ENCODE data around the gene TRAF3.

- TF ChIP-seq PATZ1 (CRISPR knock-in tag; IDR thresholded peaks at IDR 0.05; ENCODE audit: borderline replicate concordance): no peak
- TF ChIP-seq RARB (CRISPR knock-in tag; IDR thresholded peaks at IDR 0.05): no peak
- no peak for TF ChIP-seq BACH2 (CRISPR knock-in tag; IDR thresholded peaks at IDR 0.05; ENCODE audit: borderline replicate concordance)
- TF ChIP-seq ZC3H10 (CRISPR knock-in tag; IDR thresholded peaks at IDR 0.05): no peak
- TF ChIP-seq ZNF565 (CRISPR knock-in tag; conservative IDR thresholded peaks at IDR 0.05; ENCODE audit: low read depth): no peak
- TF ChIP-seq ARNTL (CRISPR knock-in tag; IDR thresholded peaks at IDR 0.05; ENCODE audit: borderline replicate concordance, low read depth): no peak
- TF ChIP-seq TOX (CRISPR knock-in tag; IDR thresholded peaks at IDR 0.05; ENCODE audit: borderline replicate concordance): no peak
- no peak for TF ChIP-seq GLIS3 (CRISPR knock-in tag; IDR thresholded peaks at IDR 0.05)
- TF ChIP-seq, protein P1, sequence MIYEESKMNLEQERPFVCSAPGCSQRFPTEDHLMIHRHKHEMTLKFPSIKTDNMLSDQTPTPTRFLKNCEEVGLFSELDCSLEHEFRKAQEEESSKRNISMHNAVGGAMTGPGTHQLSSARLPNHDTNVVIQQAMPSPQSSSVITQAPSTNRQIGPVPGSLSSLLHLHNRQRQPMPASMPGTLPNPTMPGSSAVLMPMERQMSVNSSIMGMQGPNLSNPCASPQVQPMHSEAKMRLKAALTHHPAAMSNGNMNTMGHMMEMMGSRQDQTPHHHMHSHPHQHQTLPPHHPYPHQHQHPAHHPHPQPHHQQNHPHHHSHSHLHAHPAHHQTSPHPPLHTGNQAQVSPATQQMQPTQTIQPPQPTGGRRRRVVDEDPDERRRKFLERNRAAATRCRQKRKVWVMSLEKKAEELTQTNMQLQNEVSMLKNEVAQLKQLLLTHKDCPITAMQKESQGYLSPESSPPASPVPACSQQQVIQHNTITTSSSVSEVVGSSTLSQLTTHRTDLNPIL (CRISPR knock-in tag; IDR thresholded peaks at IDR 0.05; ENCODE audit: low read depth): no peak
- TF ChIP-seq ZFP3 (CRISPR knock-in tag; IDR thresholded peaks at IDR 0.05): no peak
- no peak for TF ChIP-seq ZNF8 (CRISPR knock-in tag; IDR thresholded peaks at IDR 0.05)
- TF ChIP-seq OSR1 (CRISPR knock-in tag; IDR thresholded peaks at IDR 0.05): no peak
- TF ChIP-seq PPARA (CRISPR knock-in tag; IDR thresholded peaks at IDR 0.05; ENCODE audit: borderline replicate concordance): no peak
- TF ChIP-seq, protein P2, sequence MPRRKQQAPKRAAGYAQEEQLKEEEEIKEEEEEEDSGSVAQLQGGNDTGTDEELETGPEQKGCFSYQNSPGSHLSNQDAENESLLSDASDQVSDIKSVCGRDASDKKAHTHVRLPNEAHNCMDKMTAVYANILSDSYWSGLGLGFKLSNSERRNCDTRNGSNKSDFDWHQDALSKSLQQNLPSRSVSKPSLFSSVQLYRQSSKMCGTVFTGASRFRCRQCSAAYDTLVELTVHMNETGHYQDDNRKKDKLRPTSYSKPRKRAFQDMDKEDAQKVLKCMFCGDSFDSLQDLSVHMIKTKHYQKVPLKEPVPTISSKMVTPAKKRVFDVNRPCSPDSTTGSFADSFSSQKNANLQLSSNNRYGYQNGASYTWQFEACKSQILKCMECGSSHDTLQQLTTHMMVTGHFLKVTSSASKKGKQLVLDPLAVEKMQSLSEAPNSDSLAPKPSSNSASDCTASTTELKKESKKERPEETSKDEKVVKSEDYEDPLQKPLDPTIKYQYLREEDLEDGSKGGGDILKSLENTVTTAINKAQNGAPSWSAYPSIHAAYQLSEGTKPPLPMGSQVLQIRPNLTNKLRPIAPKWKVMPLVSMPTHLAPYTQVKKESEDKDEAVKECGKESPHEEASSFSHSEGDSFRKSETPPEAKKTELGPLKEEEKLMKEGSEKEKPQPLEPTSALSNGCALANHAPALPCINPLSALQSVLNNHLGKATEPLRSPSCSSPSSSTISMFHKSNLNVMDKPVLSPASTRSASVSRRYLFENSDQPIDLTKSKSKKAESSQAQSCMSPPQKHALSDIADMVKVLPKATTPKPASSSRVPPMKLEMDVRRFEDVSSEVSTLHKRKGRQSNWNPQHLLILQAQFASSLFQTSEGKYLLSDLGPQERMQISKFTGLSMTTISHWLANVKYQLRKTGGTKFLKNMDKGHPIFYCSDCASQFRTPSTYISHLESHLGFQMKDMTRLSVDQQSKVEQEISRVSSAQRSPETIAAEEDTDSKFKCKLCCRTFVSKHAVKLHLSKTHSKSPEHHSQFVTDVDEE (CRISPR knock-in tag; IDR thresholded peaks at IDR 0.05): no peak
Observed at GRCh38 chr14:102924632-102925588, 147.7 kb downstream of the TRAF3 start.

Measured in SK-N-SH treated with all-trans-retinoic acid at 6 μM for 48 hours (cell line).